HG02759 (cell line): ENCODE data around the gene MRTO4.

Source experiments
- ATAC-seq: cut with Tn5 transposase; IDR thresholded peaks from one replicate; pipeline ENCODE4 v1.9.1; 2021; ENCODE audit warnings: mild to moderate bottlenecking, moderate library complexity; ENCODE audit not compliant: unreplicated experiment

MRTO4 gene

GRCh38 chr1:19308509-19308907 lies 56.9 kb downstream of the MRTO4 start:
- ATAC-seq = no peak

GRCh38 chr1:19309123-19309813 lies 57.7 kb downstream of the MRTO4 start:
- ATAC-seq = no peak
